Medulla oblongata (tissue), 1 donor: ENCODE results near the gene ATXN10.

ENCODE experiments used
- DNase-seq: peaks from one replicate; pipeline ENCODE4 v3.0.0-alpha.2; 2015; ENCODE audit errors: extremely low spot score

Gene ATXN10

GRCh38 chr22:45891021-45891421 is 219.4 kb downstream of the ATXN10 start:
- DNase-seq, result no peak

GRCh38 chr22:45891471-45891995 is 219.9 kb downstream of the ATXN10 start:
- no peak for DNase-seq

- DNase-seq, result no peak
These were observed 220.5 kb downstream of the ATXN10 start for GRCh38 chr22:45891996-45892621.

GRCh38 chr22:45892681-45893461 is 221.2 kb downstream of the ATXN10 start:
- no peak for DNase-seq

- no peak for DNase-seq
These were observed 221.9 kb downstream of the ATXN10 start for GRCh38 chr22:45893516-45893915.
